ENCODE results near the gene NAA30. TPM values are rescaled to one million over a fixed set of nuclear protein-coding genes. Genes with fewer than 3 reads are reported as not detected.
"Not testable (repeated sequence)": the region's sequence is repeated elsewhere in the genome, so short reads cannot be mapped to it uniquely, and the experiment has no call there.

The NAA30 gene
- total RNA-seq, 1 experiment from 2014 or later: 14.0 TPM

DNA sequence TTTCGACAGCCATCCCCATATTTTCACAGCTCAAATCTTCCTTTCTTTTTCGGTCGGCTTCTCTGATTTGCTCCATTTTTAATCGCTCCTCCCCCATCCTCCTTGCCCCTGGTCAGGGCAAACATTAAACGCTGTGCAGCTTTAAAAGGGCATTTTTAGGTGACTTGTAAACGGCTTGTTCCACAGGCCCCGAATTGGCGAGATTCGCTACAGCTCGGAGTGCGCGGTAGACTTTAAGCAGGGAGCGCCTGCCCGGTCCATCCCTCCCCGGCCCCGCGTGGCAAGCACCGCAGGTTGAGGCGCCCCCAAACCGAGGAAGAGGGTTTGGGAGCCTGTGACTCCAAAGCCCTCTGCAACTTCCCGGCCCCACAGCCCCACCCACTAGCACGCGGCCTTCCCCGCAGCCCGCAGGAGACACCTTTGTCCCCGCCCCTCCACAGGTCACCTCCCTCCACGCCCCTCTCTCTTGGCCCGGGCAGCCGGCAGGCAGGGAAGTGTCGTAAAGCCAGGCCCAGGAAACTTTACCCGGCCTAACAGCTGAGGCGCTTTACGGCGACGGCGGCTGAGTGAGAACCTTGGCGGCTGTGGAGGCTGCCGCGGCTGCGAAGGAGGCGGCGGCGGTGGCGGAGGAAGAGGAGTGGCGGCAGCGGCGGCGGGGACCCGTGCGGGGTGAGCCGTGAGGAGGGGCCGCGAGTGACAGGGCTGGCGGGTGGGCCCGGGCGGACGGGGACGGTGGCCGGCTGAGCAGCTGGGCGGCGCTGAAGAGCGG lies at the start of gene NAA30 (continued):
- TF ChIP-seq, protein P1, sequence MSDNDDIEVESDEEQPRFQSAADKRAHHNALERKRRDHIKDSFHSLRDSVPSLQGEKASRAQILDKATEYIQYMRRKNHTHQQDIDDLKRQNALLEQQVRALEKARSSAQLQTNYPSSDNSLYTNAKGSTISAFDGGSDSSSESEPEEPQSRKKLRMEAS (IDR thresholded peaks at IDR 0.05): peak; percentile 76
- TF ChIP-seq ZNF274 (IDR thresholded peaks at IDR 0.05; ENCODE audit: low read depth, low read length): no peak
- no peak for TF ChIP-seq RAD21 (IDR thresholded peaks at IDR 0.05; ENCODE audit: low read depth)
- TF ChIP-seq, protein P2, sequence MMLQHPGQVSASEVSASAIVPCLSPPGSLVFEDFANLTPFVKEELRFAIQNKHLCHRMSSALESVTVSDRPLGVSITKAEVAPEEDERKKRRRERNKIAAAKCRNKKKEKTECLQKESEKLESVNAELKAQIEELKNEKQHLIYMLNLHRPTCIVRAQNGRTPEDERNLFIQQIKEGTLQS (IDR thresholded peaks at IDR 0.05): no peak
- 0 out of 2 replicates have a peak, but pooled peaks have one; percentile 8 for TF ChIP-seq CBX3 (IDR thresholded peaks at IDR 0.05; ENCODE audit: low read depth)

DNA sequence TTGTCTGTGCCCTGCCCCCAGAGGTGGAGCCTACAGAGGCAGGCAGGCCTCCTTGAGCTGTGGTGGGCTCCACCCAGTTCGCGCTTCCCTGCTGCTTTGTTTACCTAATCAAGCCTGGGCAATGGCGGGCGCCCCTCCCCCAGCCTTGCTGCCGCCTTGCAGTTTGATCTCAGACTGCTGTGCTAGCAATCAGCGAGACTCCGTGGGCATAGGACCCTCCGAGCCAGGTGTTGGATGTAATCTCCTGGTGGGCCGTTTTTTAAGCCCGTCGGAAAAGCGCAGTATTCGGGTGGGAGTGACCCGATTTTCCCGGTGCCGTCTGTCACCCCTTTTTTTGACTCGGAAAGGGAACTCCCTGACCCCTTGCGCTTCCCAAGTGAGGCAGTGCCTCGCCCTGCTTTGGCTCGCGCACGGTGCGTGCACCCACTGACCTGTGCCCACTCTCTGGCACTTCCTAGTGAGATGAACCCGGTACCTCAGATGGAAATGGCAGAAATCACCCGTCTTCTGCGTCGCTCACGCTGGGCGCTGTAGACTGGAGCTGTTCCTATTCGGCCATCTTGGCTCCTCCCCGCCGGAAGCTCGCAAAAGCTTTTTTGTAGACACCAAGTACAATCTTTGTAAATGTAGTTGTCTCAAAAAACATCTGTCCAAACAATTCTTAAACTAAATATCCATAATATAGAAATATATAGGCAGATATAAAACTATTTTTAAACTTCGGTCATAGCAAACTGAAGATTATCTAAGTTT lies 46.7 kb upstream of the NAA30 start:
- H3K9me2 ChIP-seq (ENCODE audit: insufficient read depth); H3K79me2 ChIP-seq (ENCODE audit: insufficient read depth, low read length); H4K20me1 ChIP-seq (ENCODE audit: insufficient read depth); RAD21 ChIA-PET (ENCODE audit: low non-redundant PET in 1 of 2, low total read pairs in 2 of 2, uncharacterized antibody in 2 of 2, unreplicated experiment in 2 of 2); H3K4me1 ChIP-seq (ENCODE audit: control insufficient read depth in 1 of 2, insufficient read depth in 2 of 2, low read length in 2 of 2); H3K4me2 ChIP-seq (ENCODE audit: low read length); DNase-seq (ENCODE audit: low read depth, low spot score); H3K27ac ChIP-seq (ENCODE audit: low read depth, low read length); POLR2A ChIA-PET; CTCF ChIA-PET; H3K9me3 ChIP-seq (ENCODE audit: control insufficient read depth in 1 of 2, insufficient read depth in 1 of 2, low read depth in 1 of 2, low read length in 2 of 2); H3K4me3 ChIP-seq (replicated peaks in 1 of 2; ENCODE audit: low read depth in 1 of 2, low read length in 2 of 2); H3K9ac ChIP-seq (ENCODE audit: low read length); H3K36me3 ChIP-seq (ENCODE audit: control insufficient read depth in 1 of 2, insufficient read depth in 2 of 2, low read length in 2 of 2); intact Hi-C loops (cut with micrococcal nuclease); ATAC-seq; H2AFZ ChIP-seq (ENCODE audit: low read depth, low read length, poor library complexity, severe bottlenecking); H3K27me3 ChIP-seq (ENCODE audit: insufficient read depth, low read length); BruUV-seq (replicated peaks): not testable (repeated sequence)

DNA sequence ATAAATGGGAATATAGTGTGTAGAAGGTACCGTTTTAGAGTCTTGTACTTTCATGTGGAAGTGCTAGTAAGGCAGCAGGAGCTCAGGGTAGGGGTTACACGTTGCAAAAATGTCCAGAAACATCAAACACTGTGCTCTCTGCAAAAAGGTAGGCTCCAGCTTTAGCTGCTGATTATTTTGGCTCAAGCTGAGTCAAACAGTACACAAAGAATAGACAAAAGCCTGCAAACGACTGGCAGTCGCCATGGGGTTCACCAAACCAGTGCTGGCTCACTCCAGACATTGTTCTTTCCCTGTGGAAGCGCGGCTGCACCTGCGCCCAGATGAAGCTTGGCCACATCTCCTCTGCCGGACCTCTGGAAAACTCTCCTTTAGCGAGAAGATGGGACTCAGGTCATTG lies 45.3 kb upstream of the NAA30 start:
- intact Hi-C loops (cut with micrococcal nuclease): no loop called here
- H3K4me2 ChIP-seq (ENCODE audit: low read length): no peak overlapping the region
- peaks cover 6 to 13% of the 10 kb centered on the region in 2 experiments; a peak in 3 of 4 replicates for H3K4me1 ChIP-seq (ENCODE audit: control insufficient read depth in 1 of 2, insufficient read depth in 2 of 2, low read length in 2 of 2)
- no peak for DNase-seq (ENCODE audit: low read depth, low spot score)
- no peak overlapping the region for H2AFZ ChIP-seq (ENCODE audit: low read depth, low read length, poor library complexity, severe bottlenecking)
- no peaks in the 10 kb centered on the region for H4K20me1 ChIP-seq (ENCODE audit: insufficient read depth)
- CTCF ChIA-PET: no interaction called here
- no peak overlapping the region for H3K27ac ChIP-seq (ENCODE audit: low read depth, low read length)
- POLR2A ChIA-PET: no interaction called here
- RAD21 ChIA-PET (ENCODE audit: low non-redundant PET in 1 of 2, low total read pairs in 2 of 2, uncharacterized antibody in 2 of 2, unreplicated experiment in 2 of 2): no interaction called here
- H3K36me3 ChIP-seq (ENCODE audit: control insufficient read depth in 1 of 2, insufficient read depth in 2 of 2, low read length in 2 of 2): no peaks in the 10 kb centered on the region
- BruUV-seq (replicated peaks): no TSS peak
- H3K9me3 ChIP-seq (ENCODE audit: control insufficient read depth in 1 of 2, insufficient read depth in 1 of 2, low read depth in 1 of 2, low read length in 2 of 2): no peaks in the 10 kb centered on the region
- no peak for ATAC-seq
- no peaks in the 10 kb centered on the region for H3K79me2 ChIP-seq (ENCODE audit: insufficient read depth, low read length)
- no peaks in the 10 kb centered on the region for H3K9me2 ChIP-seq (ENCODE audit: insufficient read depth)
- H3K27me3 ChIP-seq (ENCODE audit: insufficient read depth, low read length): no peaks in the 10 kb centered on the region
- no peak overlapping the region for H3K4me3 ChIP-seq (replicated peaks in 1 of 2; ENCODE audit: low read depth in 1 of 2, low read length in 2 of 2)
- H3K9ac ChIP-seq (ENCODE audit: low read length): no peak overlapping the region
- TF ChIP-seq POLR2A (IDR thresholded peaks at IDR 0.05; ENCODE audit: borderline replicate concordance, extremely low read depth, insufficient read depth, insufficient read length): no peak
- no peak for TF ChIP-seq POLR2AphosphoS5 (IDR thresholded peaks at IDR 0.05; ENCODE audit: low read depth, low read length)
- no peak for TF ChIP-seq CBX3 (IDR thresholded peaks at IDR 0.05; ENCODE audit: low read depth)
- TF ChIP-seq, protein P3, sequence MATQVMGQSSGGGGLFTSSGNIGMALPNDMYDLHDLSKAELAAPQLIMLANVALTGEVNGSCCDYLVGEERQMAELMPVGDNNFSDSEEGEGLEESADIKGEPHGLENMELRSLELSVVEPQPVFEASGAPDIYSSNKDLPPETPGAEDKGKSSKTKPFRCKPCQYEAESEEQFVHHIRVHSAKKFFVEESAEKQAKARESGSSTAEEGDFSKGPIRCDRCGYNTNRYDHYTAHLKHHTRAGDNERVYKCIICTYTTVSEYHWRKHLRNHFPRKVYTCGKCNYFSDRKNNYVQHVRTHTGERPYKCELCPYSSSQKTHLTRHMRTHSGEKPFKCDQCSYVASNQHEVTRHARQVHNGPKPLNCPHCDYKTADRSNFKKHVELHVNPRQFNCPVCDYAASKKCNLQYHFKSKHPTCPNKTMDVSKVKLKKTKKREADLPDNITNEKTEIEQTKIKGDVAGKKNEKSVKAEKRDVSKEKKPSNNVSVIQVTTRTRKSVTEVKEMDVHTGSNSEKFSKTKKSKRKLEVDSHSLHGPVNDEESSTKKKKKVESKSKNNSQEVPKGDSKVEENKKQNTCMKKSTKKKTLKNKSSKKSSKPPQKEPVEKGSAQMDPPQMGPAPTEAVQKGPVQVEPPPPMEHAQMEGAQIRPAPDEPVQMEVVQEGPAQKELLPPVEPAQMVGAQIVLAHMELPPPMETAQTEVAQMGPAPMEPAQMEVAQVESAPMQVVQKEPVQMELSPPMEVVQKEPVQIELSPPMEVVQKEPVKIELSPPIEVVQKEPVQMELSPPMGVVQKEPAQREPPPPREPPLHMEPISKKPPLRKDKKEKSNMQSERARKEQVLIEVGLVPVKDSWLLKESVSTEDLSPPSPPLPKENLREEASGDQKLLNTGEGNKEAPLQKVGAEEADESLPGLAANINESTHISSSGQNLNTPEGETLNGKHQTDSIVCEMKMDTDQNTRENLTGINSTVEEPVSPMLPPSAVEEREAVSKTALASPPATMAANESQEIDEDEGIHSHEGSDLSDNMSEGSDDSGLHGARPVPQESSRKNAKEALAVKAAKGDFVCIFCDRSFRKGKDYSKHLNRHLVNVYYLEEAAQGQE (IDR thresholded peaks at IDR 0.05; ENCODE audit: low read depth): no peak
- TF ChIP-seq, protein P4, sequence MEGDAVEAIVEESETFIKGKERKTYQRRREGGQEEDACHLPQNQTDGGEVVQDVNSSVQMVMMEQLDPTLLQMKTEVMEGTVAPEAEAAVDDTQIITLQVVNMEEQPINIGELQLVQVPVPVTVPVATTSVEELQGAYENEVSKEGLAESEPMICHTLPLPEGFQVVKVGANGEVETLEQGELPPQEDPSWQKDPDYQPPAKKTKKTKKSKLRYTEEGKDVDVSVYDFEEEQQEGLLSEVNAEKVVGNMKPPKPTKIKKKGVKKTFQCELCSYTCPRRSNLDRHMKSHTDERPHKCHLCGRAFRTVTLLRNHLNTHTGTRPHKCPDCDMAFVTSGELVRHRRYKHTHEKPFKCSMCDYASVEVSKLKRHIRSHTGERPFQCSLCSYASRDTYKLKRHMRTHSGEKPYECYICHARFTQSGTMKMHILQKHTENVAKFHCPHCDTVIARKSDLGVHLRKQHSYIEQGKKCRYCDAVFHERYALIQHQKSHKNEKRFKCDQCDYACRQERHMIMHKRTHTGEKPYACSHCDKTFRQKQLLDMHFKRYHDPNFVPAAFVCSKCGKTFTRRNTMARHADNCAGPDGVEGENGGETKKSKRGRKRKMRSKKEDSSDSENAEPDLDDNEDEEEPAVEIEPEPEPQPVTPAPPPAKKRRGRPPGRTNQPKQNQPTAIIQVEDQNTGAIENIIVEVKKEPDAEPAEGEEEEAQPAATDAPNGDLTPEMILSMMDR (IDR thresholded peaks at IDR 0.05 in 2 of 3, conservative IDR thresholded peaks at IDR 0.05 in 1 of 3; ENCODE audit: borderline replicate concordance in 1 of 3, insufficient read depth in 1 of 3, low read depth in 2 of 3, low read length in 2 of 3): no peak
- TF ChIP-seq, protein P1 (IDR thresholded peaks at IDR 0.05): no peak
